HepG2 (cell line): ENCODE measurements around the gene ZSWIM8. TPM values are rescaled to one million over a fixed set of nuclear protein-coding genes. Genes with fewer than 3 reads are reported as not detected.

Source experiments
- CHD2 ChIP-seq: IDR thresholded peaks from 2 replicates; pipeline ENCODE4 v1.6.1; 2011; ENCODE audit warnings: low read depth, low read length, improper control_type of control experiment
- FOXA3 ChIP-seq: IDR thresholded peaks from 2 replicates; pipeline ENCODE4 v1.6.1; 2016; ENCODE audit warnings: missing genetic modification reagents, missing compliant biosample characterization
- GPN1 ChIP-seq: sonication (generic); formaldehyde crosslinking; IDR thresholded peaks from 2 replicates; pipeline ENCODE4 v1.5.1; 2020; ENCODE audit warnings: missing genetic modification reagents, borderline replicate concordance
- HOMEZ ChIP-seq: IDR thresholded peaks from 2 replicates; pipeline ENCODE4 v1.6.1; 2016; ENCODE audit warnings: low read depth
- KDM3A ChIP-seq: IDR thresholded peaks from 2 replicates; pipeline ENCODE4 v1.6.1; 2018; ENCODE audit warnings: low read depth, missing compliant biosample characterization
- LCORL ChIP-seq, 2 experiments: fragments of 450-650 bp in 1 of 2; sonication (generic) in 1 of 2; formaldehyde crosslinking in 1 of 2; IDR thresholded peaks; 2 replicates each; pipeline versions ENCODE4 v1.5.0 to v1.6.1; 2017 to 2020; ENCODE audit warnings: antibody characterized with exemption in 1 of 2, missing genetic modification reagents in 1 of 2
- LRRFIP1 ChIP-seq: sonication (generic); formaldehyde crosslinking; conservative IDR thresholded peaks from 2 replicates; pipeline ENCODE4 v1.4.0; 2020; ENCODE audit warnings: missing genetic modification reagents
- MAZ ChIP-seq, 2 experiments: sonication (generic) in 1 of 2; formaldehyde crosslinking in 1 of 2; IDR thresholded peaks; 2 replicates each; pipeline versions ENCODE4 v1.5.0 to v1.6.1; 2012 to 2020; ENCODE audit warnings: low read depth in 2 of 2, mild to moderate bottlenecking in 2 of 2, borderline replicate concordance in 1 of 2, improper control_type of control experiment in 1 of 2, low read length in 1 of 2, missing genetic modification reagents in 1 of 2, moderate library complexity in 1 of 2
- MIXL1 ChIP-seq: IDR thresholded peaks from 2 replicates; pipeline ENCODE4 v1.6.1; 2016
- NR2F6 ChIP-seq, 2 experiments: IDR thresholded peaks; 2 replicates each; pipeline ENCODE4 v1.6.1; 2016; ENCODE audit warnings: antibody characterized with exemption in 1 of 2, mild to moderate bottlenecking in 1 of 2
- SP5 ChIP-seq: IDR thresholded peaks from 2 replicates; pipeline ENCODE4 v1.6.1; 2016; ENCODE audit warnings: low read depth, borderline replicate concordance
- TBL1XR1 ChIP-seq: fragments of 150-350 bp; IDR thresholded peaks from 2 replicates; pipeline ENCODE4 v1.6.1; 2014; ENCODE audit warnings: borderline replicate concordance, low read length; ENCODE audit not compliant: partially characterized antibody
- THRA ChIP-seq: sonication (generic); formaldehyde crosslinking; IDR thresholded peaks from 2 replicates; pipeline ENCODE4 v1.4.0; 2020; ENCODE audit warnings: missing genetic modification reagents, borderline replicate concordance
- ZNF280B ChIP-seq: sonication (generic); formaldehyde crosslinking; IDR thresholded peaks from 2 replicates; pipeline ENCODE4 v1.5.0; 2020; ENCODE audit warnings: missing genetic modification reagents, mild to moderate bottlenecking, borderline replicate concordance
- ZNF333 ChIP-seq: sonication (generic); formaldehyde crosslinking; IDR thresholded peaks from 2 replicates; pipeline ENCODE4 v1.4.0; 2020; ENCODE audit warnings: mild to moderate bottlenecking, missing genetic modification reagents, borderline replicate concordance
- ZNF570 ChIP-seq: sonication (generic); formaldehyde crosslinking; IDR thresholded peaks from 2 replicates; pipeline ENCODE4 v1.4.0; 2020; ENCODE audit warnings: mild to moderate bottlenecking, missing genetic modification reagents, borderline replicate concordance
- ZNF691 ChIP-seq: sonication (generic); formaldehyde crosslinking; IDR thresholded peaks from 2 replicates; pipeline ENCODE4 v1.4.0; 2020; ENCODE audit warnings: missing genetic modification reagents, low read depth, mild to moderate bottlenecking, borderline replicate concordance
- ZNF75D ChIP-seq: sonication (generic); formaldehyde crosslinking; IDR thresholded peaks from 2 replicates; pipeline ENCODE4 v1.8.1; 2023; ENCODE audit warnings: missing genetic modification reagents, mild to moderate bottlenecking, borderline replicate concordance
- polyA plus RNA-seq, 8 experiments: library from polyadenylated mRNA; depleted of rRNA in 3 of 8; stranded (reverse) in 7 of 8; unstranded in 1 of 8; fragments of >200 nt; fragmentation: Illumina TruSeq in 4 of 8; extraction: Trizol in 4 of 8; gene quantifications; 2 replicates each; pipeline versions ENCODE4 v1.2.1 to v1.2.3, GENCODE V29; 2011 to 2016; ENCODE audit warnings: low read depth in 4 of 8, missing spikeins in 1 of 8, mixed read lengths in 1 of 8; ENCODE audit not compliant: insufficient read depth in 1 of 8
- total RNA-seq, 5 experiments: library from RNA; depleted of rRNA; stranded (reverse); fragments of >200 nt; fragmentation: Illumina TruSeq; extraction: Trizol; gene quantifications; 2 replicates each; pipeline ENCODE4 v1.2.3, GENCODE V29; 2016; ENCODE audit warnings: low read depth in 1 of 5

ZSWIM8 gene
- total and polyA plus RNA-seq, 2 of the 13 experiments (the other 11 are each of a cell fraction or from before 2014, with no cell fraction given): 39.9 to 98.2 TPM

GRCh38 chr10:73743905-73744663 is 41.3 kb upstream of the ZSWIM8 start, which contains the start of gene SEC24C (continued):
- TF ChIP-seq LRRFIP1 (CRISPR knock-in tag) (no peak), TBL1XR1 (peak; percentile 44), GPN1 (CRISPR knock-in tag) (no peak), SP5 (CRISPR knock-in tag) (no peak; the same call in 1 of the 2 replicates), KDM3A (CRISPR knock-in tag) (peak; percentile 91; the same call in 1 of the 2 replicates), HOMEZ (CRISPR knock-in tag) (no peak), THRA (CRISPR knock-in tag) (no peak), ZNF570 (no peak), CHD2 (0 out of 2 replicates have a peak, but pooled peaks have one; percentile 9), ZNF280B (CRISPR knock-in tag) (no peak), ZNF691 (CRISPR knock-in tag) (peak; percentile 13), ZNF333 (CRISPR knock-in tag) (peak; percentile 80), NR2F6 (IDR thresholded peaks at IDR 0.05) (peak; percentile 98), NR2F6 (CRISPR knock-in tag; IDR thresholded peaks at IDR 0.05) (peak; percentile 95), FOXA3 (CRISPR knock-in tag) (peak; percentile 22; the same call in 1 of the 2 replicates), ZNF75D (CRISPR knock-in tag) (no peak), MAZ (IDR thresholded peaks at IDR 0.05; ENCODE audit: borderline replicate concordance, low read depth, low read length) (peak; percentile 93), MAZ (CRISPR knock-in tag; IDR thresholded peaks at IDR 0.05; ENCODE audit: low read depth) (no peak), LCORL (IDR thresholded peaks at IDR 0.05) (no peak), LCORL (CRISPR knock-in tag; IDR thresholded peaks at IDR 0.05) (no peak), MIXL1 (CRISPR knock-in tag) (no peak)
